Measurements from ENCODE around the gene FAM131A.

Gene FAM131A, protein sequence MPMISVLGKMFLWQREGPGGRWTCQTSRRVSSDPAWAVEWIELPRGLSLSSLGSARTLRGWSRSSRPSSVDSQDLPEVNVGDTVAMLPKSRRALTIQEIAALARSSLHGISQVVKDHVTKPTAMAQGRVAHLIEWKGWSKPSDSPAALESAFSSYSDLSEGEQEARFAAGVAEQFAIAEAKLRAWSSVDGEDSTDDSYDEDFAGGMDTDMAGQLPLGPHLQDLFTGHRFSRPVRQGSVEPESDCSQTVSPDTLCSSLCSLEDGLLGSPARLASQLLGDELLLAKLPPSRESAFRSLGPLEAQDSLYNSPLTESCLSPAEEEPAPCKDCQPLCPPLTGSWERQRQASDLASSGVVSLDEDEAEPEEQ

DNA sequence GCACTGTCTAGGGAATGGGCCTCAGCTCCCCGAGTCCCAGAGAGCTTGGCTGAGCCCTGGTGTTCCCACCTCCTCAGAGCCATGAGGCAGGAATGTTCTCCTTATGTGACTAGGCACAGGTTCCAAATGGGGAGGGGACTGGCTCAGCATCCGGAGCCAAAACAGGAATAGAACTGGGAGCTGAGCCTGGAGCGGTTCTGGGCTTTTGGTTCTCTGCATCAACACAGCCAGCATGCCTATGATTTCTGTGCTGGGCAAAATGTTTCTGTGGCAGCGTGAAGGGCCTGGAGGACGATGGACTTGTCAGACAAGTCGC lies at the start of gene FAM131A:
Gene FAM131A (plus strand): TSS at position 202 of the 316 bp plus-strand sequence. CDS start 31 bp downstream, at position 233.
- DNase-seq: no peak

DNA sequence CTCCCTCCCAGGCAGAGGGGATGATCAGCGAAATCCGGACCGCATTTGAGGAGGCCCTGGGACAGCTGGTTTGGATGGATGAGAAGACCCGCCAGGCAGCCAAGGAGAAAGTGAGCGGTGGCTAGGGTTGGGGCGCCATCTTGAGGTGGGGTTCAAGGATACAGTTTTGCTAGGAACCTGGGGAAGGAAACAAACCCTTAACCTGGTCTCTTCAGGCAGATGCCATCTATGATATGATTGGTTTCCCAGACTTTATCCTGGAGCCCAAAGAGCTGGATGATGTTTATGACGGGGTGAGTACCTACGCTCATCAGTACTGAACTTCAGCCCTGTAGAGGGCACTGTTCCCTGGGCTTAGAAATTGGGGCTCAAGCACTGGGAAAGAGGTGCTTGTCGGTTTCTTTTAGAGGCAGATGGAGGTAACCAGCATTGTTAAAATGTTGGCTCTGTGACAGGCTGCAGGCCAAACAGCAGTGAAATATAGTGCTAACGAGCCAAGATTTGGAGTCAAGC lies 47.9 kb upstream of the FAM131A start:
- DNase-seq: peak; percentile 40

DNA sequence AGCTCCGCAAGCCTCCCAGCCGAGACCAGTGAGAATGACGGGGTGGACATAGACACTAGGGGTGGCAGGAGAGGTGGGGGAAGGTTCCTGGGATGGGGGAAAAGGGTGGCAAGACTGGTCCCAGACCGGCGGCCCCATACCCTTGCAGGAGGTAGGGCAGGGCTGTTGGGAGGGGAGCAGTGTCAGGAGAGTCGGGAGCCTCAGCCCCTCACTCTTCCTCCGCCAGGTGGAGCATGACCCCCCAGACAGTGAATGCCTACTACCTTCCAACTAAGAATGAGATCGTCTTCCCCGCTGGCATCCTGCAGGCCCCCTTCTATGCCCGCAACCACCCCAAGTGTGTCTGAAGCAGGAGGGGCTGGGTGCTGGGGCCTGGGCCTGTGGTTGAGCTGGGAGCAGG lies 47.1 kb upstream of the FAM131A start:
- no peak for DNase-seq

DNA sequence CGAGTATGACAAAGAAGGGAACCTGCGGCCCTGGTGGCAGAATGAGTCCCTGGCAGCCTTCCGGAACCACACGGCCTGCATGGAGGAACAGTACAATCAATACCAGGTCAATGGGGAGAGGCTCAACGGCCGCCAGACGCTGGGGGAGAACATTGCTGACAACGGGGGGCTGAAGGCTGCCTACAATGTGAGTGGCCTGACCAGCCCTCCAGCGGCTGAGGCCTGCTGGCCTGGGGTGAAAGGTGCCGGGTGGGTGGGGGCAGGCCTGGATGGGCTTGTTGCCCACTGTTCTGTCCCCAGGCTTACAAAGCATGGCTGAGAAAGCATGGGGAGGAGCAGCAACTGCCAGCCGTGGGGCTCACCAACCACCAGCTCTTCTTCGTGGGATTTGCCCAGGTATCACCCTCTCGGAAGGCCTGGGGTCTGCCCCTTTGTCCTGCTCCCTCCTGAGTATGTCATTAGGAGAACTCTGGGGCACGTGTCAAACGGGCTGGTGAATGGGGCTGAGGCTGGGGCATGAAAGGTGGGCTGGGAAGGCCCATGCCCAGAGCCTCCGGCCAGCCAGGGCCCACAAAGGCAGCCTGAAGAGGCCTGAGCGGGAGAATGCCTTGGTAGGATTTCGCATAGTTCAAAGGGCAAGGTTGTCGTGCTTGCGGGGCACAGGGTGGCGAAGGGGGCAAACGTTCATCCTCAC lies 46.2 kb upstream of the FAM131A start:
- DNase-seq: no peak

DNA sequence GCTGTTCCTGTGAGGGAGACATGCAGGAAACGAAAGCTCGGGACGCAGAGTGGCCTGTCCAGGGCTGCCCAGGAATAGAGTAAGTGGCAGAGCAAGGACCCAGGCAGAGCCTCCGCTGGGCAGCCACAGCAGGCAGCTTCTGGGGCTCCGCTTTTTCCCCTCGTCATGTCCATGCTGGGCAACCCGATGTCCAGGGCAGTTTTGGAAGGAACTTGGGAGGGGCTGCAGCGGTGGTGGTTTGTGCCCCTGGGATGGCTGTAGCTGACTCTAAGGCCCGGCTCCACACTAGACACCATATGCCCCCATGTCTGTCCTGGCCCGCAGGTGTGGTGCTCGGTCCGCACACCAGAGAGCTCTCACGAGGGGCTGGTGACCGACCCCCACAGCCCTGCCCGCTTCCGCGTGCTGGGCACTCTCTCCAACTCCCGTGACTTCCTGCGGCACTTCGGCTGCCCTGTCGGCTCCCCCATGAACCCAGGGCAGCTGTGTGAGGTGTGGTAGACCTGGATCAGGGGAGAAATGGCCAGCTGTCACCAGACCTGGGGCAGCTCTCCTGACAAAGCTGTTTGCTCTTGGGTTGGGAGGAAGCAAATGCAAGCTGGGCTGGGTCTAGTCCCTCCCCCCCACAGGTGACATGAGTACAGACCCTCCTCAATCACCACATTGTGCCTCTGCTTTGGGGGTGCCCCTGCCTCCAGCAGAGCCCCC lies 45.5 kb upstream of the FAM131A start:
- DNase-seq: no peak

DNA sequence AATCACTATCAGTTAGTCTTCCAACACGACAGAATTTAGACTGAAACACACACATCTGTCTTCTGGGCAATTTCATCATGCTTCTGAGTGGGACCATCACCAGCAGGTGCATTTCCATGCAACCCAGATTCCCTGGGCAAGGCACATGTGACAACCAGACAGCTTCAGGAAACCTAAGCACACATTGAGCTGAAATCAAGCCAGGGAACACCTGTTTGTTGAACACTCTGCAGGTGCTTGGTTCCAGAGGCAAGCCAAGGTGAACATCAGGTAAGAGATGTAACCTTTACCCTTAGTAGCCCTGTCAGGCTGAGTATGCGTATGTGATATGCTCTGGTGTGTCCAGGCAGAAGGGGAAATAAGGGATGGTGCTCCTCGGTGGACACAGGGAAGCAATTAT lies 41.6 kb upstream of the FAM131A start:
- no peak for DNase-seq

DNA sequence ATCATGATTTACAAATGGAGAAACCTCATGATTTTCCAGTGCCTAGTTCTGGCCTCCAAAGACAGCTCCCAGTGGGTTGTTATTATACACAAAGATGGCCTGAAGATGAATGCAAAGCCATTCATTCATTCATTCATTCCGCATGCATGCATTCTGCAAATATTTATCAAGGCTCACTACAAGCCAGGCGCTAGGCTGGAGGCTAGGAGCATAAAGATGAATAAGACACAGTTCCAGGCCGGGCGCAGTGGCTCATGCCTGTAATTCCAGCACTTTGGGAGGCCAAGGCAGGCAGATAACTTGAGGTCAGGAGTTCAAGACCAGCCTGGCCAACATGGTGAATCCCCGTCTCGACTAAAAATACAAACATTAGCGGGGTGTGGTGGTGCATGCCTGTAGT lies 40.8 kb upstream of the FAM131A start:
- no peak for DNase-seq

DNA sequence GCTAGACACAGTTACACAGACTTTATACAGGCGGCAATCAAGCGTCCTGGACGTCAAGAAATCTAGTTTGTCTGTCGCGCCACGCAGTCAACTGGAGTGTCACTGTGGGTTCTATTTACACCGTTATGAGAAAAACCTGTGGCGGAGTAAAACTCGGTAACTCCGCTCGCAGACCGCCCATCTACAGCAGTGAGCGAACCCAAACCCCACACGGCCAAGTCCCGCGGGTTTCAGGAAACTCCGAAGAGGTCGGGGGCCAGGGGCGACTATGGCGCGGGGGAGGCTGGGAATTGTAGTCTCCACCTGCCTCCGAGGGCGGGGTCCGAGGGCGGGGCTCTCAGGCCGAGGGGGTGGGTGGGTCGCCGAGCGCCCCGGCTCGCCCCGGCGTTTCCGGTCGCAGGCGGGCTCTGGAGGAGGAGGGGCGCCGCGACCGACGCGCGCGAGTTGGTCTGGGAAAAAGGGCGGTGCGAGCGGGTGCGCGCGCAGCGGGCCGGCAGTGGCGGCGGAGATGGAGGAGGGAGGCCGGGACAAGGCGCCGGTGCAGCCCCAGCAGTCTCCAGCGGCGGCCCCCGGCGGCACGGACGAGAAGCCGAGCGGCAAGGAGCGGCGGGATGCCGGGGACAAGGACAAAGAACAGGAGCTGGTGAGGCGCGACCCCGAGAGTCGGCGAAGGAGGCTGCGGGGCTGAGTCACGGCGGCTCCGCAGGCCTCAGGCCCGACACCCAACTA lies 38.5 kb upstream of the FAM131A start, which contains the start of gene PSMD2:
Gene PSMD2 (plus strand): TSS at position 483 of the 729 bp plus-strand sequence. CDS start 26 bp downstream, at position 509.
- DNase-seq: peak; percentile 98

DNA sequence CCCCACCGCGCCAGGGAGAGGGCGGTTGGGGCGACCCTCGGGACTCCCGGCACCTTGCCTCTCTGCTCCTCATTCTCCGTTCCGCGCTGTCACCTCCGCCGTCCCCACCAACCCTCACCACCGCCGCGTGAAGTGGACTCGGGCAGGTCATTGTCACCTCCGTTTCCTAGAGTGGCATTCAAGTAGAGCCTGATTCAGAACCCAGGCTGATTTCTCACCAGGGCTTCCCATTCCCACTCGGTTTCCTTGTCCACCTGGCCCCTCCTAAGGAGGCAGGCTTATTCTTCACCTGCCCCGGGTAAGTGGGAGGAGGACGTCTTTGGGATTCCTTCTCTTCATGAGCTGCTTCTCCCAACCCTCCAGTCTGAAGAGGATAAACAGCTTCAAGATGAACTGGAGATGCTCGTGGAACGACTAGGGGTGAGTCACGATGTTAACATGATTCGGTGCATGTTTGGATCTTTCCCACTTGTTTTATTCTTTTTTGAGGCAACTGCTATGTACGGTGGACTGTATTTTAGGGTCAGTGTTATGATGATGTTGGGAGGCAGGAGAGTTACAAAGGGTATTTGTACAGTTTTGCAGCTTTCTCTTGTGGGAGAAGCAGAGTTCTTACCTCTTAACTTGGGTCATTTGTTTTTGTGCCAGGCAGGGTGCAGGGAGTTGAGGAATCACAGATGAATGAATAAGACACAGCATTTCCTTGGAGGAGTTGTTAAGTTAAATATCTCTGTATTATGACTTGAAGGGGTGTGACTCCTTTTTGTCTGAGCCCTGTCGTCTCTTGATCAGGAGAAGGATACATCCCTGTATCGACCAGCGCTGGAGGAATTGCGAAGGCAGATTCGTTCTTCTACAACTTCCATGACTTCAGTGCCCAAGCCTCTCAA lies 37.7 kb upstream of the FAM131A start:
- DNase-seq: no peak

DNA sequence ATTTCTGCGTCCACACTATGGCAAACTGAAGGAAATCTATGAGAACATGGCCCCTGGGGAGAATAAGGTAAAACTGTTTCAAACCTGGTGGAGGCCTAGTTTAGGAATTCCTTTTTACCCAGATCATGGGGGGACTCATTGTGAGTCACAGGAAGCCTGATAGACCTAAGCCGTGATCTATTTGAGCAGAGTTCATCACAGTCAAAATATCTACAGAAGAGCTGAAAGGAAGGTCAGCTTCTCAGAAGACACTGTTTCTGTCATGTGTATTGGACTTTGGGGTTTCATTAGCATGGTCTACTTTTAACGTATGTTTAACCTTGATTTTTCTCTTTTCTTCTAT lies 37.1 kb upstream of the FAM131A start:
- no peak for DNase-seq

DNA sequence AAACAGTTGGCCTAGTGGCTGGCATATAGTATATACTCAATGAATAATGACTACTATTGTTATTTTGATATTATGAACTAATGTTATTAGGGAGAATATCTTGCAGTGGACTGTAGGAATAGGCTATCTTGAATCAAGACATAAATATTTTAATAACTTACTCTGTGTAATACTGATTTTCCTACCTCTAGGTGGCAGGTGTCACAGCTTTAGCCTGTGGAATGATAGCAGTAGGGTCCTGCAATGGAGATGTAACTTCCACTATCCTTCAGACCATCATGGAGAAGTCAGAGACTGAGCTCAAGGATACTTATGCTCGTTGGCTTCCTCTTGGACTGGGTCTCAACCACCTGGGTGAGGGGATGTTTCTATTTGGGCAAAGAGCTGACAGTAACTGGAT lies 31.8 kb upstream of the FAM131A start:
- no peak for DNase-seq

DNA sequence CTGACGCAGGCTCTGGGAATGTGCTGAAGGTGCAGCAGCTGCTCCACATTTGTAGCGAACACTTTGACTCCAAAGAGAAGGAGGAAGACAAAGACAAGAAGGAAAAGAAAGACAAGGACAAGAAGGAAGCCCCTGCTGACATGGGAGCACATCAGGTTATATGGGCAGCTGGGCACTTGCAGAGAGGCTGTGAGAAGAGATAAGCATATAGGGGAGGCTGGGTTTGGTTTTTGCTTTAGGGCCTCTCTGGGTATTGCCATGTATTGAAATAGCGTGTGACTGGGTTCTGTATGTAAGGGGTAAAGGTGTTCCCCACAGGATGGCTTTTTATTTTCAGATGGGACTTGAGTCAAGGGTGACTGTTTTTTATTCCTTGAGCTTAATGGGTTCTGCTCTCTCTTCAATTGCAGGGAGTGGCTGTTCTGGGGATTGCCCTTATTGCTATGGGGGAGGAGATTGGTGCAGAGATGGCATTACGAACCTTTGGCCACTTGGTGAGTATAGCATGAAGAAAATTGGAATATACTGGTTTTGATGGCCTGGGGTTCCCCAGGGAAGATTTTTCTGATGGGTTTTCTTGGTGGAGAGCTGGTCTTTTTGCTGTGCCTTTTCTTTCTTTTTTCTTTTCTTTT lies 30.9 kb upstream of the FAM131A start:
- no peak for DNase-seq

DNA sequence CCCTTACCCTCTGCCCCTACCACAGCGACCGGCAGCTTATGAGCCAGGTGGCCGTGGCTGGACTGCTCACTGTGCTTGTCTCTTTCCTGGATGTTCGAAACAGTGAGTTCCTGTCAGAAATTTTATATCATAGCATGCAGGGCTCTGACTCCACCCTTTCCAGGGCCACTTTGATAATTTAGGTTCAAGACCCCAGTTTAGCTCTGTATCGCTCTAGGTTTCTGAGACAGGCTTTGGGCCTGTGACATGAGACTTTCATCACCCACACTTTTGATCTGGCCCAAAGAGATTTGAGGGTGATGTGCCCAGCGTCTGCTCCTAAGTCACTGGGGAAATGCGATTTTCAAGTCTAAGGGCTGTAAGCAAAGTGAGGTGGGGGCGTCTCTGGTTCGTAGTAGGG lies 29.5 kb upstream of the FAM131A start:
- no peak for DNase-seq

DNA sequence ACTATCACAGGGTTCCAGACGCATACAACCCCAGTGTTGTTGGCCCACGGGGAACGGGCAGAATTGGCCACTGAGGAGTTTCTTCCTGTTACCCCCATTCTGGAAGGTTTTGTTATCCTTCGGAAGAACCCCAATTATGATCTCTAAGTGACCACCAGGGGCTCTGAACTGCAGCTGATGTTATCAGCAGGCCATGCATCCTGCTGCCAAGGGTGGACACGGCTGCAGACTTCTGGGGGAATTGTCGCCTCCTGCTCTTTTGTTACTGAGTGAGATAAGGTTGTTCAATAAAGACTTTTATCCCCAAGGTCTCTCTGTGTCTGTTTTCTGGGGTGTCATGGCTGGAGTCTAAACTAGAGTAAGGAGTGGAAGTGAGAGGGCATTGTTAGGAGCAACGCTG lies 28.7 kb upstream of the FAM131A start:
- DNase-seq: no peak

DNA sequence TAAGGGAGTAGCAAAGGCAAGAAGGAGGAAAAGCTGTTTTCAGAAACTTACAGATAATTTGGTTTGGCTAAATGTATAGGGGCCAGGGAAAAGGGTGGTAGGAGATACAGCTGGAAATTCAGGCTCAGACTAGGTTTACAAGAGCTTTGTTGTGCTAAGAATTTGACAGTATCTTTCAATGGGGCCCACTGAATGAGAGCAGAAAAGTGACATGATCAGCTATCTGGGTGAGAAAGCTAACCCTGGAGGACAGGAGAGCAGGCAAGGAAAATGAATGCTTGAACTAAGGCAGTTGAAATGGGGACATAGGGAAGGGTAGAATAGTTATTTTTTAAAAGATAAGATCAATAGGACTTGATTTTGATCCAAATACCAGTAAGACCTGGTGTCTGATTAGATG lies 25.8 kb upstream of the FAM131A start:
- DNase-seq: no peak

DNA sequence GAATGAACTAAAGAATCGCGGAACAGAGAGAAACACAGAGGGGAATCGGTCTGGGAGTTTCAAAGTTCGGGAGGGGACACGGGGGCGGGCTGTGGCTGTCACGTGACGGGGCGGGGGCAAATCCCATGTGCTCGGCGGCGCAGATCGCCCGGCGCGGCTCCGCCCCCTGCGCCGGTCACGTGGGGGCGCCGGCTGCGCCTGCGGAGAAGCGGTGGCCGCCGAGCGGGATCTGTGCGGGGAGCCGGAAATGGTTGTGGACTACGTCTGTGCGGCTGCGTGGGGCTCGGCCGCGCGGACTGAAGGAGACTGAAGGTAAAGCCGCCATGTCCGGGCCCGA lies 23.1 kb upstream of the FAM131A start, which contains the start of gene EIF4G1:
Gene EIF4G1 (plus strand): TSS at position 244 of the 337 bp plus-strand sequence. CDS start 1,191 bp downstream, outside the sequence.
- DNase-seq: peak; percentile 87

DNA sequence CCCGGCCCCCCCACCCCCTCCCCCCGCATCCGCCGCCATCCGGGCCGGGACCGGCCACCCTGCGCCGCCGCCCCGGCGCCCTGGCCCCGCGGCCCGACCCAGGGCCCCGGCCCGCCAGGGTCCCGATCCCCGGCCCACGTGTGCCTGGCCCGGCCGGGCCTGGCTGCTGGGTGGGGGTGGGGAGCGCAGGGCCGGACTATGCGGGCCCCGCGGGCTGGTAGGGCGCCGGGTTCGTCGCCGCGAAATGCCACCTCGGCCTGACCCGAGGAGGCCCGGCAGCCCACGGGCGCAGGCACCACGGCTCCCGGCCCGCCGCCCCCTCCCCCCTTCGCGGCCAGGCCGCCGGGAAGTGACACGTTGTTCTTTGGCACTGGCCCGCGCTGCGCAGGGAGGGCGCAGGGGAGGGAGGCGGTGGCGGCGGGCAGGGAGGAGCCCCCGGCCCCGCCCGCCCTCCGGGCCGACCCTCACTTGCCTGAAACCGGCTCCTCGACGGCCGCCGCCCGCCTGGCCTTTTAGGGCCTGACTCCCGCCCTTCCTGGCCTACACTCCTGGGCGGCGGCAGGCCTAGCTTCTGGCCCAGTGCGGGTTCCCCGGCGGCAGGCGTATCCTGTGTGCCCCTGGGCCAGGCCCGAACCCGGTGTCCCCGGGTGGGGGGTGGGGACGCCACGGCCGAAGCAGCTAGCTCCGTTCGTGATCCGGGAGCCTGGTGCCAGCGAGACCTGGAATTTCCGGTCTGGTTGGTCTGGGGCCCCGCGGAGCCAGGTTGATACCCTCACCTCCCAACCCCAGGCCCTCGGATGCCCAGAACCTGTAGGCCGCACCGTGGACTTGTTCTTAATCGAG lies 22.5 kb upstream of the FAM131A start:
- DNase-seq: peak; percentile 50

DNA sequence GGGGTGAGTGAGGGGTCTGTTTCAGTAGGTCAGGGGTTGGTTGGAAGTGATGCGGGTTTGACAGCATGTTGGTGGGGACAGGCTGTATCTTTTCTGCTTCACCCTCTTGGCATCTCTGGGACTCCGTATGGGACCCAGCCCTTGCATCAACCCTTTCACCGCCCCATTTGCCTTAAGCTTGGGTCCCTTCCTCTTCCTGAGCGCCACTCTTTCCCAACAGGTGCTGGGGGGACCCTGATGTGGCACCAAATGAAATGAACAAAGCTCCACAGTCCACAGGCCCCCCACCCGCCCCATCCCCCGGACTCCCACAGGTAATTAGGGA lies 21.9 kb upstream of the FAM131A start:
- DNase-seq: no peak

DNA sequence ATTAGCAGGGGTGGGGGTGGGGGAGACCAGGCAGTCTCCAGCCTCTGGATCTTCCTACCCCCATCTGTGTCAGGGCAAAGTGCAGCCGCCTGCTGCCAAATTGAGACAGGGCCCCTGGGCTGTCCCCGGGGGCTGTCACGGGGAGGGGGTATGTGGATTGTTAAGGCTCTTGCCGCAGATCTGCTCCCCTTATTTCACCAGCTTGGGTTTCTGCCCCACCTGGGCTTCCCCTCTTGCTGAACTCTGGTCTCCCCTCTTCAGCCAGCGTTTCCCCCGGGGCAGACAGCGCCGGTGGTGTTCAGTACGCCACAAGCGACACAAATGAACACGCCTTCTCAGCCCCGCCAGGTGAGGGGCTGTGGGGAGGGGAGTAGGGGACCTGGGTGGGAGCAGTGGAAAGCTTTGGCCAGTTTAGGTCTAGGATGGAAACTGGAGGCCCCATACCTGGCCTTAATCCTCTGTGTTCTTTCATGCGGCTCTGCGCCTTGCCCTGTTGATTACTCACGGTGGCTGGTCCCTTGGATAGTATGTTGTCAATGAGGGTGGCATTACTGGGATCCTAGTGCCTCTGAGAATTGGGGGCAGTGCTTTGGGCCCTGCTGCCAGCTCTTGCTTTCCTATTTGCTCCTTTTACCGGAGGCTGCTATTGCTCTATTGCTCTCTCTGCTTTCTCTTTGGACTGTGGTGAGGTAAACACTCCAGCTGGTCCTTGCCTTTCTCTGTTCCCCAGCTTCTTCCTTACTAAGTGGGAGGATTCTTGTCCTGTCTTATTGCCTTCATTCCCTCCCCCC lies 21.3 kb upstream of the FAM131A start:
- no peak for DNase-seq

DNA sequence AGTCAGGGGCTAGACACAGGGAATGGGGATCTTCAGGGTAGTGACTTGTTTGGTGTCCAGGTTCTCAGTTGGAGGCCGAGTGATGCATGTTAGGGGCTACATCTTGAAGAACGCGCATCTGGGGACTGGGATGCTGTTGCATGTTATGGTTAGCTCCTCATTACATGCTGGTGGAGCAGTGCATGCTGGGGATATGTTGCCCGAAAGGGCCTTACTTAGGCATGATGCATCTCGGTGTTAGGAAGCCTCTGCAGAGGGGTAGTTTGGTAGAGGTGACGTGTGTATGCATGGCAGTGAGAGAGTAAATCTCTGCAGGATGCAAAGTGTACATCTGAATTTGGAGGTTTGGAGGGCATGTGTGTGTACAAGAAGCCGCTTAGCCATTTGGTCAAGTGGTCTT lies 20.6 kb upstream of the FAM131A start:
- DNase-seq: no peak
